Common myeloid progenitor, CD34-positive (primary cell): ENCODE measurements around the gene PCMT1.
"Not testable (repeated sequence)": the region's sequence is repeated elsewhere in the genome, so short reads cannot be mapped to it uniquely, and the experiment has no call there.

Experiments
- CTCF ChIA-PET: fragments of 350-600 bp; sonication (Branson Sonifier 250); formaldehyde crosslinking; loops from one replicate; lab custom pipeline; 2021; ENCODE audit warnings: antibody characterized with exemption; lab: Charles Lee
- POLR2A ChIA-PET: fragments of 350-600 bp; sonication (Branson Sonifier 250); formaldehyde crosslinking; loops from one replicate; lab custom pipeline; 2021; ENCODE audit warnings: antibody characterized with exemption; lab: Charles Lee
- DNase-seq, 3 donors: peaks; one replicate each; pipeline versions ENCODE4 v3.0.0 to v3.0.0-alpha.2; 2013
- H3K27ac ChIP-seq, 2 experiments: 1 replicate in 1 of 2; 2 replicates in 1 of 2; pipeline ENCODE4 v1.7.0; 2013; ENCODE audit warnings: inconsistent platforms in 2 of 2, low read length in 2 of 2, mild to moderate bottlenecking in 2 of 2, low read depth in 1 of 2, moderate library complexity in 1 of 2; ENCODE audit not compliant: severe bottlenecking in 2 of 2, insufficient read depth in 1 of 2, poor library complexity in 1 of 2
- H3K27me3 ChIP-seq, 5 experiments: replicated peaks in 2 of 5; 1 replicate in 3 of 5; 2 replicates in 2 of 5; pipeline versions ENCODE4 v1.6.1 to v1.7.0; 2013; ENCODE audit warnings: low read length in 4 of 5, mild to moderate bottlenecking in 2 of 5, moderate library complexity in 2 of 5, inconsistent platforms in 1 of 5; ENCODE audit not compliant: insufficient read depth in 5 of 5, control insufficient read depth in 4 of 5
- H3K36me3 ChIP-seq, 4 experiments: 1 replicate in 2 of 4; 2 replicates in 2 of 4; pipeline versions ENCODE4 v1.6.1 to v1.7.0; 2013; ENCODE audit warnings: low read length in 3 of 4, control low read depth in 1 of 4, mild to moderate bottlenecking in 1 of 4; ENCODE audit not compliant: control insufficient read depth in 4 of 4, insufficient read depth in 4 of 4
- H3K4me1 ChIP-seq, 4 experiments: 1 replicate in 3 of 4; 2 replicates in 1 of 4; pipeline versions ENCODE4 v1.6.1 to v1.7.1; 2013; ENCODE audit warnings: low read length in 3 of 4, mild to moderate bottlenecking in 3 of 4, control low read depth in 1 of 4, inconsistent platforms in 1 of 4, moderate library complexity in 1 of 4; ENCODE audit not compliant: control insufficient read depth in 4 of 4, insufficient read depth in 4 of 4; ENCODE audit errors: control extremely low read depth in 1 of 4
- H3K4me3 ChIP-seq, 7 experiments: 1 replicate in 4 of 7; 2 replicates in 3 of 7; pipeline versions ENCODE4 v1.5.1 to v1.7.0; 2013; ENCODE audit warnings: mild to moderate bottlenecking in 7 of 7, low read length in 6 of 7, moderate library complexity in 6 of 7, inconsistent platforms in 2 of 7, low read depth in 2 of 7, control low read depth in 1 of 7; ENCODE audit not compliant: insufficient read depth in 4 of 7, control insufficient read depth in 1 of 7; ENCODE audit errors: extremely low read depth in 1 of 7
- H3K9me3 ChIP-seq, 5 experiments: 1 replicate in 4 of 5; 2 replicates in 1 of 5; pipeline versions ENCODE4 v1.6.1 to v1.7.1; 2013; ENCODE audit warnings: low read length in 4 of 5, mild to moderate bottlenecking in 2 of 5, inconsistent platforms in 1 of 5, low read depth in 1 of 5, moderate library complexity in 1 of 5; ENCODE audit not compliant: control insufficient read depth in 4 of 5, insufficient read depth in 2 of 5; ENCODE audit errors: control extremely low read depth in 1 of 5
- WGBS: methylation state at CpG from one replicate; pipeline ENCODE4 v1.1.5; 2013; ENCODE audit not compliant: insufficient coverage; 5-methylcytosine and 5-hydroxymethylcytosine counted together

PCMT1 gene

DNA sequence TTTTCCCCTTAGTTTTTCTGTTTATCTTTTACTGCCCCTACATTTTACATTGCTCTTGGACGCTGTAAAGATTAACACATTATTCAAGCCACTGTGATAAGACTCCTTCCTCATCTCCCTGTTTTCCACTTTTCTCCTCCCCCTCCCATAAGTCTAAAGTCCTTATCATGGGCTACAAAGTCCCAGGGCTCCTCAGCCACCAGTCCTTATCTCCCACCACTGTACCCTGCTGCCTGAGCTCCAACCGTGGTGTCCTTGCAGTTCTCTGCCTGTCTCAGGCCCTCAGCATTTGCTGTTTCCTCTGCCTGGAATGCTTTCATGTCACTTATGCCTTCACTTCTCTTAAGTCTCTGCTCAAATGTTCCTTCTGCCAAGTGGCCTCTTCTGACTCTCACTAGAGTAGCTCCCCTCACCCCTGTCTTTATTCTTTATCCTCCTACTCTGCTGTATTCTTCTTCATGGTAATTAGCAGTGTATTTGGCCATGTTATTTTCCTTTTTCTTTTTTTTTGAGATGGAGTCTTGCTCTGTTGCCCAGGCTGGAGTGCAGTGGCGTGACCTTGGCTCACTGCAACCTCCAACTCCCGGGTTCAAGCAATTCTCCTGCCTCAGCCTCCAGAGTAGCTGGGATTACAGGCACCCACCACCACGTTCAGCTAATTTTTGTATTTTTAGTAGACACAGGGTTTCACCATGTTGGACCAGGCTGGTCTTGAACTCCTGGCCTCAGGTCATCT, 20.9 kb upstream of the PCMT1 start:
- peaks cover 4 to 49% (median 24%) of the 10 kb centered on the region in 4 experiments for H3K36me3 ChIP-seq
- H3K27ac ChIP-seq, result peak overlapping the region in 1 of 2 experiments; percentile 67
- POLR2A ChIA-PET, result no interaction called here
- no peaks in the 10 kb centered on the region for H3K27me3 ChIP-seq
- CTCF ChIA-PET, result interaction anchor here (0.8 to 1.4 kb wide), 3 partner anchors 10 to 25 kb away, joined by 3 to 5 read pairs (median 4); partner anchors contain the start of gene LATS1
- 65% methylated on average over 5 of the region's 5 CpGs for WGBS
- peaks cover 6 to 28% (median 21%) of the 10 kb centered on the region in 4 experiments for H3K4me1 ChIP-seq
- DNase-seq, result peak in 2 of 3 donors; percentile 29 to 51
- no peaks in the 10 kb centered on the region for H3K9me3 ChIP-seq
- peak overlapping the region in 4 of 7 experiments; percentile 6 to 41 (median 30) for H3K4me3 ChIP-seq

DNA sequence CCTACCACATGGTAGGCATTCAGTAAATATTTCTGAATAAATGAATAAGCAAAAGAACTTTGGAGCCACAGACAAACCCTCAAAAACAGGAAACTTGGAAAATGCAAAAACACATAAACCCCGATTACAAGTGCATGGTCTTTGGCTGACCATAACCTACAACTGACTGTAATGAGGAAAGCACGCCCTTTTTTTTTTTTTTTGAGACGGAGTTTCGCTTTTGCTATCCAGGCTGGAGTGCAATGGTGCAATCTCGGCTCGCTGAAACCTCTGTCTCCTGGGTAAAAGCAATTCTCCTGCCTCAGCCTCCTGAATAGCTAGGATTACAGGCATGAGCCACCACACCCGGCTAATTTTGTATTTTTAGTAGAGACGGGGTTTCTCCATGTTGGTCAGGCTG, 19.7 kb upstream of the PCMT1 start:
- CTCF ChIA-PET, result no interaction called here
- peak overlapping the region in 1 of 2 experiments; percentile 67 for H3K27ac ChIP-seq
- DNase-seq, result no peak

DNA sequence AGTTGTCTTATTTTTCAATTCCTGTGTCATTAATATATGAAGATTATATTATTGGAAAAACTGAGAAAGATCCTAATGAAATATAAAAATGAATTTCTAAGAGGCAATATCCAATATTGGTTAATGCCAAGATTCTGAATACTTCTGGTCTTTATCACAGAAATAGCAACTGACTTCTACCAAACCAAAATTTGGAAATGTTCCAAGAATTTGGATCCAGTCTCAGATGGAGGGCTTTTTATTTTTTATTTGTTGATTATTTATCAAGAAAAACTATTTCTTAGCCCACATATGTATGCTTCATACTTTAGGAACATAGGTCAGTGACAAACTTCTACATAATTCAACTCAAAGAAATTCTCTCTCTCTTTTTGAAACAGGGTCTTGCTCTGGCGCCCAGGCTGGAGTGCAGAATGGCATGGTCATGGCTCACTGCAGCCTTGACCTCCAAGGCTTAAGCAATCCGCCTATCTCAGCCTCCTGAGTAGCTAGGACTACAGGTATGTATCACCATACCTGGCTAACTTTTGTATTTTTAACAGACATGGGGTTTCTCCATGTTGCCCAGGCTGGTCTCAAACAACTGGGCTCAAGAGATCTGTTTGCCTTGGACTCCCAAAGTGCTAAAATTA, 16.3 kb upstream of the PCMT1 start:
- Histone ChIP-seq H3K27me3 (no peaks in the 10 kb centered on the region), H3K9me3 (no peaks in the 10 kb centered on the region), H3K36me3 (peaks cover 3 to 59% (median 40%) of the 10 kb centered on the region in 4 experiments), H3K4me3 (no peak overlapping the region), H3K27ac (no peak overlapping the region), H3K4me1 (peaks cover 2 to 19% (median 14%) of the 10 kb centered on the region in 4 experiments)
- no peak for DNase-seq
- ChIA-PET POLR2A (no interaction called here), CTCF (interaction anchor here (0.6 to 1.8 kb wide), 3 partner anchors 10 to 22 kb away, joined by 3 to 5 read pairs (median 3); no protein-coding TSS in a partner anchor)
- WGBS, result 100% methylated on average over 1 of the region's 2 CpGs

More for the DNA sequence above, 19.7 kb upstream of the PCMT1 start:
- 81% methylated on average over 6 of the region's 8 CpGs for WGBS
- Histone ChIP-seq H3K4me3 (no peak overlapping the region), H3K9me3 (no peaks in the 10 kb centered on the region), H3K4me1 (peaks cover 6 to 28% (median 21%) of the 10 kb centered on the region in 4 experiments), H3K27me3 (no peaks in the 10 kb centered on the region), H3K36me3 (peaks cover 4 to 49% (median 26%) of the 10 kb centered on the region in 4 experiments)
- POLR2A ChIA-PET, result no interaction called here

DNA sequence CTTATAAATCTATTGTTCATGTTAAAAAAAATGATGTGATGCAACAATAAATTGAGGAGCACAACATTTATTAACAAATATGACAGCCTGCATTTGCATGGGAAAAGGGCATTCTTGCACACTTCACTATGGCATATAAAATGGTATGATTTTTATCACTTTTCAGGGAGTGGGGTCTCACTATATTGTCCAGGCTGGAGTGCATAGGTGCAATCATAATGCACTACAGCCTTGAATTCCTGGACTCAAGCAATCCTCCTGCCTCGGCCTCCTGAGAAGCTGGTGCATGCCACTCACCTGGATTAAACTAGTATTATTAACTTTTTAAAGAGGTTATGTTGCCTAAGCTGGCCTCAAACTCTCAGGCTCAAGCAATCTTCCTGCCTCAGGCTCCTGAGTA, 14.6 kb upstream of the PCMT1 start:
- no peaks in the 10 kb centered on the region for H3K27me3 ChIP-seq
- peaks cover 3 to 65% (median 46%) of the 10 kb centered on the region in 4 experiments for H3K36me3 ChIP-seq
- WGBS, result no CpG with 5 or more reads among the region's 1 CpG
- no peak overlapping the region for H3K27ac ChIP-seq
- peaks cover 0 to 3% (median under 1%) of the 10 kb centered on the region in 4 experiments for H3K4me1 ChIP-seq
- POLR2A ChIA-PET, result no interaction called here
- no peak for DNase-seq
- no peaks in the 10 kb centered on the region for H3K9me3 ChIP-seq
- CTCF ChIA-PET, result interaction anchor here (1.1 kb wide), 1 partner anchor 11 kb away, joined by 7 read pairs; the partner anchor contains the start of gene NUP43
- H3K4me3 ChIP-seq, result no peak overlapping the region

DNA sequence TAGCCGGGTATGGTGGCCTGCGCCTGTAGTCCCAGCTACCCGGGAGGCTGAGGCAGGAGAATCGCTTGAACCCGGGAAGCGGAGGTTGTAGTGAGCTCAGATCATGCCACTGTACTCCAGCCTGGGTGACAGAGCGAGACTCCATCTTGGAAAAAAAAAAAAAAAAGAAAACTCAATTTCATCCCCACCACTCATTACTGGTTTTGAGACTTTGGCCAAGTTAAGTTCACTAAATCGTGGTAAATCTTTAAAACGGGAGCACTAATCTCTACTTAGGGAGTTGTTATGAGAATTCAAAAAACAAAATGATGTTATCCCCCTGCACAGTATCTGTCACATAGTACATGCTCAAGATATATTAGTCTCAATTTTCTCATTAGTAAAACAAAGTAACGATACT, 4.3 kb upstream of the PCMT1 start:
- ChIA-PET CTCF (interaction anchor here (1.2 to 3.7 kb wide), 6 partner anchors 11 to 85 kb away, joined by 3 to 15 read pairs (median 4); no protein-coding TSS in a partner anchor), POLR2A (interaction anchor here (0.6 to 1.2 kb wide), 4 partner anchors 14 to 1643 kb away, joined by 3 to 6 read pairs (median 4); no protein-coding TSS in a partner anchor)
- DNase-seq, H3K9me3 ChIP-seq, H3K27me3 ChIP-seq: not testable (repeated sequence)
- peak overlapping the region in 6 of 7 experiments; percentile 87 to 98 (median 94) for H3K4me3 ChIP-seq
- WGBS, result 100% methylated on average over 5 of the region's 10 CpGs
- peaks cover 6 to 22% (median 12%) of the 10 kb centered on the region in 4 experiments for H3K4me1 ChIP-seq
- peaks cover 0 to 29% (median 16%) of the 10 kb centered on the region in 4 experiments for H3K36me3 ChIP-seq
- peak overlapping the region in 1 of 2 experiments; percentile 87 for H3K27ac ChIP-seq

DNA sequence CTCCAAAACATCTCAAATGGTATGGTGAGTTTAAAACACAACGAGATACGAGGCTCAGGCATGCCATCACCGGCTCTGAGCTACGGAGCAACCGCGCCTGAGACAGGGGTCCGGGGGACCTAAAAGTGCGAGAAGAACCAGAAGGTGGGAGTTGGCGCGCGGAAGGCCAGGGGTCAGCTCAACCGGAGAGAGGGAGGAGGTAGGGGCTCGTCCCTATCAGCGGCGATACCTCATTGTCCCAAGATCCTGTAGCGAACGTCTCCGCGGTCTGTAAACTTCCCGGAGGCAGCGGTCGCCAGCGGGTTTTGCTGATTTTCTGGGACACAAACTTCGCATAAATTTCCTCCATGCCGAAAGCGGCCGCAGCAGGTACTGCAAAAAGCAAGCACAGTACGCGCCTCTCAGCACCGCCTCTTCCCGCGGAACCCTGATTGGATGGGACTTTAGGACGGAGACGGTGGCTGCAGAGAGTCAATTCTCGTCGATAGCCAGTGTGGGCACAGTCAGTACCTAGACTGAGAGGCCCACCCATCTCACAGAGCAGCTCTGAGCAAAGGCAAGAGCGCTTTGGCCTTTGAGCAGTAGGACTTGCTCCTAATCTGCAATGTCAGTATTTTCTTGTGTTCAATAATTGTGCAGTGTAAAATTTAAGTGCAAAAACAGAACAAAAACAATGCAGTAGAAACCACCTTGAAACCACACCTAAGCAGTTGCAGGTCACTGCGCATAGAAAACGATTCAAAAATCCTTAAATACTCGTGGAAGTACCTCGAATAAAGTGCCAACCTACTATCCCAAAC, 3.2 kb upstream of the PCMT1 start, which contains the start of gene NUP43:
TSS of gene NUP43 (minus strand) at position 383 of the 800 bp plus-strand sequence. CDS start at position 349, 34 bp downstream.
- Histone ChIP-seq H3K27ac (peak within 1 kb of the TSS; percentile 64 to 87), H3K4me1 (peaks cover 8 to 33% (median 19%) of the 10 kb centered on the region in 4 experiments), H3K4me3 (peak within 1 kb of the TSS; percentile 79 to 98 (median 94)), H3K27me3 (no peaks in the 10 kb centered on the region), H3K9me3 (no peaks in the 10 kb centered on the region), H3K36me3 (peaks cover 0 to 19% (median 9%) of the 10 kb centered on the region in 4 experiments)
- DNase-seq, result peak; percentile 95 to 97 (median 96)
- ChIA-PET CTCF (interaction anchor here (1.0 to 3.7 kb wide), 8 partner anchors 9 to 86 kb away, joined by 3 to 15 read pairs (median 4); no protein-coding TSS in a partner anchor), POLR2A (interaction anchor here (0.6 to 1.2 kb wide), 3 partner anchors 10 to 28 kb away, joined by 3 to 4 read pairs (median 3); no protein-coding TSS in a partner anchor)
- 7% methylated on average over 40 of the region's 41 CpGs for WGBS
